ENCODE measurements around the gene CLSTN1. TPM values are rescaled to one million over a fixed set of nuclear protein-coding genes. Genes with fewer than 3 reads are reported as not detected.

Gene CLSTN1
- total and polyA plus RNA-seq, 2 donors (not counting 1 experiment from before 2014, with no cell fraction given), result 34.9 to 81.4 TPM

DNA sequence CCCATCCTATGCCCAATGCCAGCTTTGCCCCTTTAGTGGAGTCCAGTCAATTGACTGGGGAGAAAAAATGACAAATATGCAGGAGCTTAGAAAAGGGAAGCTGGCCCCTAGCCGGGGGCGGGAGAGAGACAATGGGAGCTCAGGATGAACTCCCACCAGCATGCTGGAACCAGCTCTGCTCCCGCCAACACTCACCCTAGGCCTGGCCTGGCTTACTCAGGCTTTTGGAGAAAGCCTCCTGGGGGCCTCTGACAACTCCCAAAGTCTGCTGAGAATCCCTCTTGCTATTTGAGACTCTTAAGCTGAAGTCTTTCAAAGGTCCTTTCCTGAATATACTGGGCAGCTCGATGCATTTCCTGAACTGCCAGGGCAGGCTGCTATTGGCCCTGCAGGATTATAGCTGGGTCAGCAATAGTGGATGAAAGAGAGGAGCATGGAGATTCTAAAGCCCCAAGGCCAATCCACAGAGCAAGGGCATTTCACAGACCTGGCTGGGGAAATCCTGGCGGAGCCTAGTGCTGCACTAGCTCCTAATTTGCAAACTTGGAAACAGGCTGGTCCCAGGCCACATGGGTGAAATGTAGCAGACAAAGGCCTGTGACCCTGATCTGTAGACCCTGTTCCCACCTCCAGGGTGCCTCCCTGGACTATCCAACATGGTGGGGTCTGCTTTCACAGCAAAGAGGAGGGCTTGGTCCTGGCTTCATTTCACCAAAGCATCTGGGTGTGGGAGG lies 35.7 kb upstream of the CLSTN1 start:
- Histone ChIP-seq H3K79me2 (ENCODE audit: control insufficient read depth, insufficient read depth, low read length) (no peaks in the 10 kb centered on the region), H2AFZ (ENCODE audit: insufficient read depth, low read depth, low read length, poor library complexity, severe bottlenecking) (no peak overlapping the region), H3K4me2 (replicated peaks; ENCODE audit: low read depth, low read length, poor library complexity, severe bottlenecking) (no peak overlapping the region), H3K27me3 (replicated peaks in 1 of 4; ENCODE audit: control extremely low read depth in 1 of 4, control insufficient read depth in 3 of 4, insufficient read depth in 4 of 4, low read length in 3 of 4) (no peaks in the 10 kb centered on the region), H3K9me3 (ENCODE audit: control extremely low read depth in 1 of 3, control insufficient read depth in 2 of 3, insufficient read depth in 1 of 3, low read length in 2 of 3) (peaks cover 0 to 3% (median 0%) of the 10 kb centered on the region in 3 donors), H3K27ac (ENCODE audit: low read length in 2 of 2) (no peak overlapping the region), H3K36me3 (replicated peaks in 1 of 2; ENCODE audit: control extremely low read depth in 1 of 2, control insufficient read depth in 1 of 2, extremely low read depth in 1 of 2, insufficient read depth in 2 of 2, low read length in 1 of 2) (no peaks in the 10 kb centered on the region), H4K20me1 (ENCODE audit: control insufficient read depth, insufficient read depth, low read length, poor library complexity, severe bottlenecking) (no peaks in the 10 kb centered on the region), H3K9ac (ENCODE audit: low read length) (no peak overlapping the region), H3K4me1 (ENCODE audit: control insufficient read depth in 2 of 2, insufficient read depth in 2 of 2, low read length in 2 of 2) (no peaks in the 10 kb centered on the region), H3K4me3 (ENCODE audit: control extremely low read depth in 1 of 5, extremely low read depth in 1 of 5, insufficient read depth in 1 of 5, low read depth in 2 of 5, low read length in 4 of 5) (no peak overlapping the region)
- DNase-seq (no peak), ATAC-seq (ENCODE audit: low read depth) (no peak)
- Mint-ChIP-seq H3K4me1 (peaks cover 1% of the 10 kb centered on the region), H3K9me3 (ENCODE audit: insufficient read depth) (no peaks in the 10 kb centered on the region), H3K4me3 (no peak overlapping the region), H3K27me3 (no peaks in the 10 kb centered on the region), H3K27ac (no peak overlapping the region)
- TF ChIP-seq EZH2 (IDR thresholded peaks at IDR 0.05; ENCODE audit: borderline replicate concordance, insufficient read depth, low read depth, low read length, poor library complexity, severe bottlenecking), result no peak
- TF ChIP-seq, protein P1, sequence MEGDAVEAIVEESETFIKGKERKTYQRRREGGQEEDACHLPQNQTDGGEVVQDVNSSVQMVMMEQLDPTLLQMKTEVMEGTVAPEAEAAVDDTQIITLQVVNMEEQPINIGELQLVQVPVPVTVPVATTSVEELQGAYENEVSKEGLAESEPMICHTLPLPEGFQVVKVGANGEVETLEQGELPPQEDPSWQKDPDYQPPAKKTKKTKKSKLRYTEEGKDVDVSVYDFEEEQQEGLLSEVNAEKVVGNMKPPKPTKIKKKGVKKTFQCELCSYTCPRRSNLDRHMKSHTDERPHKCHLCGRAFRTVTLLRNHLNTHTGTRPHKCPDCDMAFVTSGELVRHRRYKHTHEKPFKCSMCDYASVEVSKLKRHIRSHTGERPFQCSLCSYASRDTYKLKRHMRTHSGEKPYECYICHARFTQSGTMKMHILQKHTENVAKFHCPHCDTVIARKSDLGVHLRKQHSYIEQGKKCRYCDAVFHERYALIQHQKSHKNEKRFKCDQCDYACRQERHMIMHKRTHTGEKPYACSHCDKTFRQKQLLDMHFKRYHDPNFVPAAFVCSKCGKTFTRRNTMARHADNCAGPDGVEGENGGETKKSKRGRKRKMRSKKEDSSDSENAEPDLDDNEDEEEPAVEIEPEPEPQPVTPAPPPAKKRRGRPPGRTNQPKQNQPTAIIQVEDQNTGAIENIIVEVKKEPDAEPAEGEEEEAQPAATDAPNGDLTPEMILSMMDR (IDR thresholded peaks at IDR 0.05), result no peak
- POLR2A ChIA-PET, result no interaction called here
- CTCF ChIA-PET, result interaction anchor here (0.6 to 14.9 kb wide), 4 partner anchors 15 to 82 kb away, joined by 3 to 281 read pairs (median 4); no protein-coding TSS in a partner anchor
- intact Hi-C loops (cut with micrococcal nuclease), result loop anchor here (10.0 kb wide), 1 partner anchor 135 kb away; no protein-coding TSS in a partner anchor
- 96% methylated on average over 5 of the region's 5 CpGs for WGBS (ENCODE audit: insufficient coverage)

Measured in B cell (primary cell).